Measurements from ENCODE around the gene RHOT2. TPM values are rescaled to one million over a fixed set of nuclear protein-coding genes. Genes with fewer than 3 reads are reported as not detected.

RHOT2 gene
- total RNA-seq, 1 experiment from 2014 or later: 98.5 TPM

- ChIA-PET RAD21 (ENCODE audit: low non-redundant PET in 1 of 2, low total read pairs in 2 of 2, uncharacterized antibody in 2 of 2, unreplicated experiment in 2 of 2) (interaction anchor here in 1 of 2 experiments (1.1 kb wide), 1 partner anchor 65 kb away, joined by 3 read pairs; no protein-coding TSS in a partner anchor), CTCF (interaction anchor here (0.6 to 2.6 kb wide), 10 partner anchors 8 to 328 kb away, joined by 3 to 11 read pairs (median 6); partner anchors contain the start of genes CHTF18, MSLN and RPUSD1), POLR2A (interaction anchor here (0.6 to 1.4 kb wide), 7 partner anchors 8 to 614 kb away, joined by 3 to 7 read pairs (median 3); partner anchors contain the start of gene CIAO3)
- peaks cover 3% of the 10 kb centered on the region; the same call in 1 of the 2 replicates for H4K20me1 ChIP-seq (ENCODE audit: insufficient read depth)
- ATAC-seq (peak; percentile 47), DNase-seq (ENCODE audit: low read depth, low spot score) (no peak)
- BruUV-seq (replicated peaks): TSS peak; percentile 70
- H3K27ac ChIP-seq (ENCODE audit: low read depth, low read length): peak overlapping the region; percentile 100
- peaks cover 25% of the 10 kb centered on the region for H3K79me2 ChIP-seq (ENCODE audit: insufficient read depth, low read length)
- peaks cover 29 to 65% of the 10 kb centered on the region in 2 experiments for H3K4me1 ChIP-seq (ENCODE audit: control insufficient read depth in 1 of 2, insufficient read depth in 2 of 2, low read length in 2 of 2)
- no peaks in the 10 kb centered on the region for H3K36me3 ChIP-seq (ENCODE audit: control insufficient read depth in 1 of 2, insufficient read depth in 2 of 2, low read length in 2 of 2)
- H2AFZ ChIP-seq (ENCODE audit: low read depth, low read length, poor library complexity, severe bottlenecking): no peak overlapping the region
- no peaks in the 10 kb centered on the region for H3K9me3 ChIP-seq (ENCODE audit: control insufficient read depth in 1 of 2, insufficient read depth in 1 of 2, low read depth in 1 of 2, low read length in 2 of 2)
- H3K9me2 ChIP-seq (ENCODE audit: insufficient read depth): no peaks in the 10 kb centered on the region
- intact Hi-C loops (cut with micrococcal nuclease): no loop called here
- TF ChIP-seq ATF3 (IDR thresholded peaks at IDR 0.05) (no peak), POLR2AphosphoS5 (IDR thresholded peaks at IDR 0.05; ENCODE audit: low read depth, low read length) (peak; percentile 67), CTCF (IDR thresholded peaks at IDR 0.05 in 2 of 3, conservative IDR thresholded peaks at IDR 0.05 in 1 of 3; ENCODE audit: borderline replicate concordance in 1 of 3, insufficient read depth in 1 of 3, low read depth in 2 of 3, low read length in 2 of 3) (peak in 2 of 3 experiments; percentile 44 to 56; a peak in 4 of 6 replicates), RAD21 (IDR thresholded peaks at IDR 0.05; ENCODE audit: low read depth) (no peak), CEBPB (IDR thresholded peaks at IDR 0.05; ENCODE audit: low read depth) (no peak), CBX3 (IDR thresholded peaks at IDR 0.05; ENCODE audit: low read depth) (no peak), POLR2A (IDR thresholded peaks at IDR 0.05; ENCODE audit: borderline replicate concordance, extremely low read depth, insufficient read depth, insufficient read length) (no peak)
- H3K9ac ChIP-seq (ENCODE audit: low read length): peak overlapping the region; percentile 98
- no peaks in the 10 kb centered on the region for H3K27me3 ChIP-seq (ENCODE audit: insufficient read depth, low read length)
- peak overlapping the region; percentile 80 for H3K4me2 ChIP-seq (ENCODE audit: low read length)
- peak overlapping the region; percentile 82 to 87 for H3K4me3 ChIP-seq (replicated peaks in 1 of 2; ENCODE audit: low read depth in 1 of 2, low read length in 2 of 2)
Measured at GRCh38 chr16:719815-720446, 52.0 kb downstream of the RHOT2 start.

Measured in HCT116 (cell line).